Measurements from ENCODE around the gene DOK7. TPM values are rescaled to one million over a fixed set of nuclear protein-coding genes. Genes with fewer than 3 reads are reported as not detected.
A peak's percentile ranks its signal among the peaks of the same experiment; 100 is the strongest.
"Not testable (repeated sequence)": the region's sequence is repeated elsewhere in the genome, so short reads cannot be mapped to it uniquely, and the experiment has no call there.

DOK7 gene
- total RNA-seq, 2 donors from 2014 or later = 0.24 to 0.70 TPM

GRCh38 chr4:3543415-3543814 lies 80.3 kb downstream of the DOK7 start:
- ATAC-seq; intact Hi-C loops (cut with DNase I, micrococcal nuclease): not testable (repeated sequence)
- peak in 1 of 2 donors; percentile 4 for DNase-seq

Other genes starting within 250 kb of the DOK7 start
- under 1 TPM; 0.73 to 0.82 TPM for gene MSANTD1, start 214.1 kb upstream of the DOK7 start, total RNA-seq
- gene RGS12, start 170.3 kb upstream of the DOK7 start, total RNA-seq = 10 to 100 TPM; 21.5 to 23.5 TPM
- not detected for gene HGFAC, start 21.3 kb upstream of the DOK7 start, total RNA-seq
- gene LRPAP1, start 69.1 kb downstream of the DOK7 start, total RNA-seq = 100 to 1,000 TPM; 146 to 155 TPM

Data from left colon (tissue), 2 donors.